Fibroblast of lung (primary cell): Measurements from ENCODE around the gene LRRC15.

Source experiments
- CTCF ChIP-seq, 2 donors: IDR thresholded peaks in 1 of 2; conservative IDR thresholded peaks in 1 of 2; 1 replicate in 1 of 2; 2 replicates in 1 of 2; pipeline ENCODE4 v1.5.1; 2011 to 2012; ENCODE audit warnings: low read length in 2 of 2, control low read depth in 1 of 2, inconsistent platforms in 1 of 2, low read depth in 1 of 2, mild to moderate bottlenecking in 1 of 2
- EZH2 ChIP-seq: IDR thresholded peaks from 2 replicates; pipeline ENCODE4 v1.5.1; 2012; ENCODE audit warnings: low read length, control low read depth, mild to moderate bottlenecking; ENCODE audit errors: missing control alignments

DNA sequence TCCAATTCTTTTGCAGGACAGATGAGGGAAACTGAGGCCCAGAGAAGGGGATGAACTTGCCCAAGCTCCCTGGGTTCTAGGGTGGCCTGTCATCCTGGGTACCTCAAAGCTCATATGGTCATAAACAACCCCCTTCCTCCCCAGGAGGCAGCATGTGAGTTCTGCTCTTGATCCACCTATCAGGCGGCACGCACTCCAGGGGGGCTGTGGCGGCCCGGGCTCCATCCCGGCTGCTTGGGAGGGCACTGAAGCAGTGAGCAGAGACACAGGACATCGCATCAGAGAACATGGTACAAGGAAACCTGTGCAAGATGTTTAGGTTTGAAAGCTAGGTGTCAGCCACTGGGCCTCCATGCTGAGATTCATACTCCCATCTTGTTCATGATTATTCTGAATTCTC is 52.6 kb downstream of the LRRC15 start:
- no peak for TF ChIP-seq EZH2
- TF ChIP-seq CTCF (conservative IDR thresholded peaks at IDR 0.05 in 1 of 2, IDR thresholded peaks at IDR 0.05 in 1 of 2; ENCODE audit: low read depth in 1 of 2, low read length in 2 of 2) = no peak
